ENCODE results near the gene DNAJA4. TPM values are rescaled to one million over a fixed set of nuclear protein-coding genes. Genes with fewer than 3 reads are reported as not detected.

DNAJA4 gene
- total RNA-seq = 4.7 and 16.4 TPM in 2 replicates

DNA sequence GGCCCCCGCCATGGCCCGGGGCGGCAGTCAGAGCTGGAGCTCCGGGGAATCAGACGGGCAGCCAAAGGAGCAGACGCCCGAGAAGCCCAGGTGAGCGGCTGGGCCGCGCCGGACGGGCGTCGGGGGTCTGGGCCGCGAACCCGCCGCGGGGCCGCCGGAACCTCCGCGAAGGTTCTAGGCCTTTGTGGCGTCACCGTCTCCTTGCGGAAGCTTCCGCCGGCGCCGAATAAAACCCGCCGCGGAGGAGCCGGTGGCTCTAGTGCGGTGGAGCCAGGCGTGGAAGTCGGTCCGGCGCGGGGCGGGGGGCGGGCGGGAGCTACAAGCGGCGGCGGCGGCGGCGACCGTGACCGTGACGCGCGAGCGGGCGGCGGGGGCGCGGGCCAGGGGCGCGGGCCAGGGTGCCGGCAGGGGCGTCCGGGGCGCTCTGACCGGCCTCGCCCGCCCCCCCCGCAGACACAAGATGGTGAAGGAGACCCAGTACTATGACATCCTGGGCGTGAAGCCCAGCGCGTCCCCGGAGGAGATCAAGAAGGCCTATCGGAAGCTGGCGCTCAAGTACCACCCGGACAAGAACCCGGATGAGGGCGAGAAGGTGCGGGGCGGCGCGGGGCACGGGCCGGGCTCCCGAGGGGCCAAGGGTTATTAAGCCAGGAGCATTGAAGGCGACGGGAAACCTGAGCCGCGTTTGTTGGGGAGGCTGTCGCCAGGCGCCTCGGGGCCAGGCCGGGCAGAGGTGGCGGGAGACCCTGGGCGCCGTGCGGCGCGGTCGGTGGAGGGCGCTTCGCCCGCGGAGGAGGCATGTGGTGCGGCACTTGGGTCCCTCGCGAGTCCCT is at the start of gene DNAJA4:
DNAJA4 (plus strand) TSS at position 259 of the 833 bp plus-strand sequence; CDS start at position 461, 202 bp downstream.
- DNase-seq (ENCODE audit: low read depth, low spot score) = no peak

DNA sequence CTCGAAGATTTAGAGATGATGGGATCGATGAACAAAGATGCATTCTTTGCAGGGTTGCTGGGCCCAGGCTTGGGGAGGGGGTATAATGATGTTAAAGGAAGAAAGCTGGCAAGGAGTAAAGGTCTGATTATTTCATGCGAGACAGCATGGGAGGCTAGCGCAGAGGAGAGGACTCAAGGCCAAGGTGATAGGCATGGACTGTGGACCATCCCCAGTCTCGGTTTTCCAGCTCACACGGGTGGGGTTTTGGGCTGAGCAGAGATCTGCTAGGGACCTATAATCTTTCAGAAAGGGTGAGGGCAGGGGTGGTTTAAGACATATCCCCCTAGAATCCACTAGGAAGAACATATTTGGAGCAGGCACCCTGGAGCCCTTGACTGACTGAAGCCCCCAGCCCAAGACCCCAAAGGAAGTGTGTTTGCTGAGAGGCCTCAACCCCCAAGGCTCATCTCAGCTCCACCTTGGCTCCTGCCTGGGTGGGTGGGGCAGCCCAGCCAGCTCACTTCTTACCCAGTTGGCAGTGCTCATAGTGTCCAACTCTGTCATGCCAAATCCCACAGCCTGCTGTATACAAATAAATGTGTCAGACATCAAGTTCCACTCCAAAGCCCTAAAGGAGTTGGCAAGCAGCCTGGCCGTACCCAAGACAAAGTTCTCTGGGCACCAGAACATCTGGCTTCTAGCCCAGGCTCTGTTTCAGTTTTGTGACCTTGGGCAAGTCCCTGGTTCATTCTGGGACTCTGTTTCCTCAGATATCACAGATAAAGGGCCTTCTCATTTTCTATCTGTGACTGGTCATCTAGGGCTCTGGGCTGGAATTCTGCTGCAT is 47.9 kb upstream of the DNAJA4 start:
- DNase-seq (ENCODE audit: low read depth, low spot score) = no peak

DNA sequence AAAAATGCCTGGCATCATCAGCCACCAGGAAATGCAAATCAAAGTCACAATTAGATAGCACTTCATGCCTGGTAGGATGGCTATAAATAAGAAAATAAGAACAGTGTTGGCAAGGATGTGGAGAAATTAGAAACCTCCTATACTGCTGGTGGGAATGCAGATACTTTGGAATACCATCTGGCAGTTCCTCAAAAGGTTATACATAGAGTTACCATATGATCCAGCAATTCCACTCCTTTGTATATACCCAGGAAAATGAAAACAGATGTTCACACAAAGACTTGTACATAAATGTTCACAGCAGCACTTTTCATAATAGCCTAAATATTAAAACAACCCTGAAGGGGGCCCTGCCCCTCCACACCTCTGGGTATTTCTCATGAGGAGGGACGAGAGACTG is 43.6 kb upstream of the DNAJA4 start:
- no peak for DNase-seq (ENCODE audit: low read depth, low spot score)

DNA sequence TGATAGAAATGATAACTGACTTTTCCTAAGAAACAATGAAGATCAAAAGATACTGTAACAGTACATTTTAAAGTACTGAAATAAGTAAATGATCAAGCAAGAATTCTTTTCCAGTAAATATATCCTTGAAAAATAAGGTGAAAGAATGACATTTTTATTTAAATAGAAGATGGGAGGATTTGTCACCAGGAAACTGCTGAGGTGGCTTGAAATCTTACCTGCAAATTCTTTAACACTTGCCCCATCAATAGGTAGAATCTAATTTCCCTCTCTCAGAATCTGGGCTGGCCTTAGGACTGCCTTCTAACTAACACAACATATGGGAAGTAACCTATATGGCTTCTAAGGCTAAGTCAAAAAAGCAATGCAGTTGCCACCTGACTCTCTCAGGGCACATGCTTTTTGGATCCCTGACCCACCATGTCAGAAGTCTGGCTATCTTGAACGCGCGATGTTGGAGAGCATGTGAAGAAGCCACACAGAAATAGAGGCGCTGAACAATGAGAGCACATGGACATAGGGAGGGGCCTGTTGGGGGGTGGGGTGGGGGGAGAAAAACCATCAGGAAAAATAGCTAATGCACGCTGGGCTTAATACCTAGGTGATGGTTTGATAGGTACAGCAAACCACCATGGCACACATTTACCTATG is 41.5 kb upstream of the DNAJA4 start:
- no peak for DNase-seq (ENCODE audit: low read depth, low spot score)

DNA sequence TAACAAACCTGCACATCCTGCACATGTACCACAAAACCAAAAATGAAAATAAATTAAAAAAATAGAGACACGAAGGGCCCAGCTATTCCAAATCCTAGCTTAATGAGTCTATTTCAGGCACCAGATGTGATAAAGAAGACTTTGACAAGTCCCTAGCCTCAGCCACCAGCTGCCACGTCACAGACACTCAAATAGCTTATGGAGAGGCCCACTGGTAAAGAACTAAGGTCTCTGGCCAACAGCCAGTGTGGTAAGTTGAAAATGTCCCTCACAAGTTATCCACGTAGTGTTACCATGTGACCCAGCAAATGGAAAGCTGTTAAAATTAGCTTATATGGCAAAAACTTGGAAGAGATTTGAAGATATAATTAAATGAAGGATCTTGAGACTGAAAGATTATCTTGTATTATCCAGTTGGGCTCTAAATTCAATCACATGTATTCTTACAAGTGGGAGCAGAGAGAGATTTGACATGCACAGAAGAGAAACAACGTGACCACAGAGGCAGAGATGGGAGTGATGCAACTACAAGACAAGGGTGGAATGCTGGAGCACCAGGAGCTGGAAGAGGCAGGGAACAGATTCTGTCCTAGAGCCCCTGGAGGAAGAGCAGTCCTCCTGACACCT is 40.9 kb upstream of the DNAJA4 start:
- no peak for DNase-seq (ENCODE audit: low read depth, low spot score)

DNA sequence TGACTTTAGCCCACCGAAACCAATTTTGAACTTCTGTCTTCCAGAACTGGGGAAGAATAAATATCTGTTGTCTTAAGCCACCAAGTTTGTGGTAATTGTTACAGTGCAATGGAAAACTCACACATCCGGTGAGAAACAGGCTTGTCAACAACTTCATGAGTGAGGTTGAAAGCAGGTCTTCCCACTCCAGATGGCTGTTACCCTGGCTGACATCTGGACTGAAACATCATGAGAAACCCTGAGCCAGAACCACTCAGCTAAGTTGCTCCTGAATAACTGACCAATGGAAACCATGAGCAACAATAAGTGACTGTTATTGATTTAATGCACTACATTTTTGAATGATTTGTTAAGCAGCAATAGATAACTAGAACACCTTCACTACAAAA is 40.3 kb upstream of the DNAJA4 start:
- no peak for DNase-seq (ENCODE audit: low read depth, low spot score)

DNA sequence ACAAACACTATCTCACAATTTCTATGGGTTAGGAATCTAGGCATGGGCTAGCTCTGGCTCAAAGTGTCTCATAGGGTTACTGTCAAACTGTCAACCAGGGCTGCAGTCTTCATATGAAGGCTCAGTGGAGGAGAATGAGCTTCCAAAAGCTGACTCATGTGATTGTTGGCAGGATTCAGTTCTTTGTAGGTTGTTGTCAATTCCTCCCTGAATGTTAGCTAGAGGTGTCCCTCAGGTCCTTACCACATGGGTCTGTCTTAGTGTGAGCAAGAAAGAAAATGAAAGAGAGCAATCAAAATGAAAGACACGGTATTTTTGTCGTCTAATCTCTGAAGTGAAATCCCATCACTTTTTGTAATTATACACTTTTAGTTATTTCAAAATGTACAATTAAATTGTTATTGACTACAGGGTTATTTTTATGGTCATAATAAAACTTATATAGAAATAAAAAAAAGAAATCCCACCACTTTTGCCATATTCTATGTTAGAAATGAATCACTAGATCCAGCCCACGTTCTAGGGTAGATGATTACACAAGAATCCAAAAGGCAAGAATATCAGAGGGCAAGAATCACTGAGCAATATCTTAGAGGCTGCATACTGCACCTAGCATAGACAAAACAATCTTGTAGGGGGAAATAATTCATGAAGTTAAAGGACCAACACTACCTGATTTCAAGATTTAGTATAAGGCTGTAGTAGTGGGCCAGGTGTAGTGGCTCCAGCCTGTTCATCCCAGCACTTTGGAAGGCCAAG is 38.4 kb upstream of the DNAJA4 start:
- DNase-seq (ENCODE audit: low read depth, low spot score) = no peak

DNA sequence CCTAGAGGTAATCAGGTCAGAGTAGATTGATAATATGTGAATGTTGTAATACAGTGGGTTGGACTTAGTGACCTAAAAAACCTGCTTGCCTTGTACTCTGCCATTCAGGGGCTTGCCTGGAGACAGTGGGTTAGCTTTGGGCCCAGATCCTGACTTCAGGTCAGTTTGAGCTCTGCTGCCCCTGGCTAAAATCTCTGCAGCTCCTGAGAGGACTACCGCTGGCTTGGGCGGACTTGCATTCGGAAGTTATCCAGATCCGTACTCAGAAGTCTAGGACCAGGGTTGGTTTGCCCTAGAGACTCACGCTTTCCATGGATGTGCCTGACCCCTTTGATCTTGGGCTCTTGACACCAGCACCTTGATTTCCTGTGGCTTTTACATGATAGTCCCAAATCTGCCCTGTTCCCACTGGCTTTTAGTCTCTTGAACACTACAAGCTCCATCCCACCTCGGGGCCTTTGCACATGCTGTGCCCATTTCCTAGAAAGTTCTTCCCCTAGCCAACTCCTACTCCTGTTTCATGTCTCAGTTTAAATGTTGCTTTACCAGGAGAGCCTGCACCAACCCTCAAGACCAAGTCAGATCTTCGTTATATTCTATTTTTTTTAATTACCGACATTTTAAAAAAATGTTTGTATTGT is 35.9 kb upstream of the DNAJA4 start:
- DNase-seq (ENCODE audit: low read depth, low spot score) = no peak

DNA sequence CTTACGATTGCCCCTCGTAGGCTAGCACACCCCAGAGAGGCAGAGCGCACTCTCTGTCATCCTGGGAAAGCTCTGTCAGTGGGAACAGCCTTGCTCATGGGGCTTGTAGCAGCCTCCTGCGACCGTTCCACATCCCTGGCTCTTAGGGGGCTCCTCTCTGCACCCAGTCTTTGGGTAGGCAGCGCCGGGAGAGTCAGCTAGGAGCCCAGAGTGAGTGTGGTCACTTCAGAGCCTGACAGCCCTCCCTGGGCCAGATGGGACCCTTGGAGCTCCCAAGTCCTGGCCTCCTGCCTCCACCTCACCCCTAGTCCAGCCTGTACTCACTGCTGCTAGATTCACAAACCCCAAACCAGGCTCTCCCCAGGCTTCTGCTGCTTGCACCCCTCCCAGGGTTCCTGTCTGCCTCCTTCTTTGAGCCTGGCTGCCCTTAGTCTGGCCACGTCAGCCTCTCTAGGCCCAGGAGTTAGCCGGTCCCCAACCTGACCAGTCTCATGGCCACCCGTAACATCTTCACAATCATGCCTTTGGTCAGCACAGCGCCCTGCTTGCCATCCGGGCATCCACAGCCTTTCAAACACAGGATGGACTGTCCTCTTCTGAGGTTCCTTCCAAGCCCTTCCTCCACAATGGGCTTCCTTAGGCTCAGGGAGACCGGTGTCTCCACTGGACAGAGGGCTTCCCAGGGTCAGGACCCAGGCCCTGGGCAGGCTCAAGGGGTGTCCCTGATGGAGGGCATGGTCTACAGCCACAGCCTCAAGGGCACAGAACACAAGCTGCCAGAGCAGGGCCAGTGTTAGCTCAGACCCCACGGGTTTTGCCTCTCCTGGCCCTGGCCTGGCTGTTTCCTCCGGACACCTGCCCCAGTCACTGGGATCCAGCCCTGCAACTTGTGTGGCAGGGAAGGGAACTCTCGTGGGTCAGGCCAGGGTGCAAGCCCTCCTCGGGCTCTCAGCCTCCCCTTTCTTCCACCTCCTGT is 34.6 kb upstream of the DNAJA4 start:
- no peak for DNase-seq (ENCODE audit: low read depth, low spot score)

DNA sequence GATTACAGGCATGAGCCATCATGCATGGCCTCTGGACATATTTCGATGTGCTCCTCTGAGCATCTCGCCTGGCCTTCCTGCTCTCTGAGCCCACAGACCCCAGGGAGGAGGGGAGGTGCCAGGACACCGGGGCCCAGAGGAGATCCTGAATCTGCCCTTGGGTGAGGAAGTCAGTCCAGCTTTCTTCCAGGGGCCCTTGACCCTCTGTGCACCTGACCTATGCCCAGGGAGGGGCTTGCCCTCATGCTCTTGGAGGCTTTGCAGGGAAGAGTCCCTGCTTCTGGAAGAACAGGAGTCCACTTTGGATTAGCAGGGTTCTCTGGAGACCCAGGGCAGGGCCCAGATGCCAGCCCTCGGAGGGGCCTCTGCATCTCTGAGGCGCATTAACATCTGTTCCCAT is 31.4 kb upstream of the DNAJA4 start:
- DNase-seq (ENCODE audit: low read depth, low spot score) = no peak

DNA sequence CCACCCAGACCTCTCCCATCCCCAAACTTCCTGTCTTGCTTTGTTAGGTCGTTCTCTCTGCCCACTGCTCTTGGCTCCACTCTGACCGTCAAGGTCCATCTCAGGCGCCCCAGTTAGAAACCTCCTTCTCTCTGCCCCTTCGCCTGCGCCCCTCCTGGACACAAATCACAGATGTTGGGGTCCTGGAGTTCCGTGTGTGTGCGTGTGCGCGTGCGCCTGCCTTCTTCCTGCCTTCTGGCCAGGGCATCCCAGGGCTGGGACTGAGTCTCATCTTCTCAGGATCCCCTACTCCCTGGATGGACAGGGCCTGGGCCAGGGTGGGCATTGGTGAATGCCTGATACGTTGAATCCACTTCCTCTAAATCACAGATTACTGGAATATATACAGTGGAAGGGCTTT is 30.9 kb upstream of the DNAJA4 start:
- no peak for DNase-seq (ENCODE audit: low read depth, low spot score)

DNA sequence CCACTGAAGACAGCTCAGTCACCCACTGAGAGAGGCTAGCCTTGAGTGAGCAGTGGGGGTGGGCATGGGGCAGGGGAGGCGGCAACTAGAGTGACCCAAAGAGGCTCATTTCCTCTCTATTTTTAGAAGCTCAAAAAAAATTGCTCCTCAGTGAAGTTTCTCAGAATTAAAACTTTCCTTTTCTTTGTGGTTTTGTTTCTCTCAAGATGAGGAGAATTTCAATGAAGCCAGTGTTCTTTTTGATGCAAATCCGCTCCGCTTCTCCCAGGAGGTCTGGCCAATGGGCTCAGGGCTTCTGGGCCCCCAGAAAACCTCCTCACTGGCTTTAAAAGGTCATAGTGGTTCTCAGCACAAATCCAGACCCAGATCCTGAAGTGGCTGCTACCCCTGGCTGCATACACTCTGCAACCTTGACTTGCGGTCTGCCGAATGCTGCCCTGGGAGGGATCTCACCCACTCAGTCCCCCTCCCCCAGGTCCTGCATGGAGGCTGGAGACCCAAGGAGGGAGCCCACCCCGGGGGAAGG is 29.8 kb upstream of the DNAJA4 start, which contains the start of gene ACSBG1:
ACSBG1 (minus strand) TSS at position 51 of the 526 bp plus-strand sequence. CDS start 64 bp downstream, outside the sequence.
- no peak for DNase-seq (ENCODE audit: low read depth, low spot score)

DNA sequence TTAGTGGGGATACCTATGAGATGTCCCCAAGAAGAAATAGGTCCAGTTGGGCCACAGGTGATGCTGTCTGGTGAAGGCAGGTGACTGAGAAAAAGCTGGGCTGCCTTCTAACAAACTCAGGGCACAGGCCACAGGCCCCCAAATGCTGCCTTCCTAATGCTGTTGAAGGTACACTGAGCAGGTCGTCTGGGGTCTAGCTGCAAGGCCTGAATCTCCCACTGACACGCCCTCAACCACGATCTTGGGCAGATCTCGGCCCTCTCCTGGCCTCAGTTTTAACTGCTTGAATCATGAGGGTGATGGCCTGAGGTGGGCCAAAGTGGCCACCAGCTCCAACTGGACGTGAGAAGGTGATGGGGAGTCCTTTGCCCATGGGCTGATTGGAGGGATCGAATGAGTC is 27.9 kb upstream of the DNAJA4 start:
- DNase-seq (ENCODE audit: low read depth, low spot score) = no peak

DNA sequence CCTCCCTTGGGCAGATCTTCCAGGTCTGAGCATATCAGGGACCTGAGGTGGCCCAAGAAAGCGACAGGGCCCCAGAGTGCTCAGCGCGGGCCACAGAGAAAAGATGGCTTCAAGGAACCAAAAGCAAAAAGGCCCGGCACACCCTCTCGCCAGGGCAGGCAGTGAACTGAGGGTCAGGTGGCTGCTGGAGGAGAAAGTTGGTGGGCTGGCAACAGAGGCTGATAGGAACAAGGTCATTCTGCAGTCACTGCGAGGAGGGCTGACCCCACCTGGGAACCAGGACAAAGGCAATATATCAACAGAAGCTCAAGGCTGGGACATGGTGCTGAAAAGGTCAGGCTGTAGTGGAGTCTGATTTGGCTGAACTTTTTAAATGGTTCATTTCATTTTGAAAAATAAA is 27.2 kb upstream of the DNAJA4 start:
- DNase-seq (ENCODE audit: low read depth, low spot score) = no peak

DNA sequence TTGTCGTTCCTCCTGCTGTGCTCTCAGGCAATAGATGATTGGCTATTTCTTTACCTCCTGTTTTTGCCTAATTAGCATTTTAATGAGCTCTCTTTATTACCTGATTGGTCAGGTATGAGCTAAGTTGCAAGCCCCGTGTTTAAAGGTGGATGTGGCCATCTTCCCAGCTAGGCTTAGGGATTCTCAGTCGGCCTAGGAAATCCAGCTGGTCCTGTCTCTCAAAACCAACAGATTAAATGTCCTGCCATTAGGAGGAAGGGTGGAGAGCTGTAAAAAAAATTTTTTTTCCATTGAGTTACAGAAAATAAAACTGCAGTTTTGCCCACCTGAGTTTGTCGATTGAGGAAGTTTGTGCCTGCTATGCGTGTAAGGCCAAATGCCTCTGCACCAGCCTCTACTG is 24.6 kb upstream of the DNAJA4 start:
- no peak for DNase-seq (ENCODE audit: low read depth, low spot score)

DNA sequence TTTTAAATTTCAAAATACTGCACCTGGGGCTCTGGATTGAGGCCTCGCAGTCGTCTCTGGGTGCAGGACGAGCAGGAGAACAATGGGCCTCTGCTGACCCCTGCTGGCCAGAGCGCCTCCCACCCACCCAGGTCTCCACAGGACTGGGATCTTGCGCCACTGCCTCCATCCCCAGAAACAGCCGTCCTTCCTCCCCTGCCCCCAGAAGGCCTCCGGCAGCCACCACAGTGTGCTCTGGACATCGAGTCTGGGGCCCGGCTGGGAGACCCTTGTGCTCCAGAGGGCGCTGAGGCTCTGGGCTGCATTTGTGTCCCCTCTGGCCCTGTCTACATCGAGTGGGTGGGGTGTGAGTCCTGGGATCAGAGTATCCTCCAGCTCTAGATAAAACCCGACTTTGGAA is 23.3 kb upstream of the DNAJA4 start:
- DNase-seq (ENCODE audit: low read depth, low spot score) = no peak

DNA sequence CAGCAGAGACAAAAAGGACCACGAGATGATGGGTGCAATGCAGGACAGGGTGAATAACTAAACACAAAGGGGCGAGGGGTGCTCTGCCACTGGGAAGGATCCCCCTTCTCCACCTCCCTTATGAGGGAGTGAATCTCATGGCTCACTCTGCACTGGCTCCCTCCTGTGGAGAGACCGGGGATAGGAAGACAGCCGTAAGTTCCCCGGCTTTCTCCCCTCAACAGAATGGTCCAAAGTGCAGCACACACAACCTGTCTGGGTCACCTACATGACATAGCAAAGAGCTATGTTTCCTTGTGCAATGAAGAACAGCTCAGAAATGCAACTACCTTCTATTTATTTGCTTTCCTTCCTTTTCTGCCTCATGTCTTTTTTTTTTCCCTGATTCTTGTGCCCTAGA is 22.2 kb upstream of the DNAJA4 start:
- DNase-seq (ENCODE audit: low read depth, low spot score) = no peak

DNA sequence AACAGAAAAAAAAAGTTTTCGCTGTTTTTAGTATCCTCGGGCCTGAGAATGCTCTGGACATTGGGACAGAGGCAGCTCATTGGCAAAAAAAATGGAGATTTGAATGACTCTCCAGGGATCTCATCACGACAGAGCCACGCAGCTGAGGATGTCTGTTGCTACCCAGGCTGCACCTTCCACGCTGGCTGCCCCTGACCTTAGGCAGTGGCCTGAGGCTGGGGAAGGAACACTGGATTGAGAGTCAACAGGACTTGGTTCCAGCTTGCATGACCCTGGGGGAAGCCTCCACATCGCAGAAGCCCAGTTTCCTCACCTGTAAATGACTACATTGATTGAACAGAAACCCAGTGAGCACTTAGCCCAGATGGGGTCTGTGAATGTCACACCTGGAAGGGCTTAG is 21.3 kb upstream of the DNAJA4 start:
- DNase-seq (ENCODE audit: low read depth, low spot score) = no peak

DNA sequence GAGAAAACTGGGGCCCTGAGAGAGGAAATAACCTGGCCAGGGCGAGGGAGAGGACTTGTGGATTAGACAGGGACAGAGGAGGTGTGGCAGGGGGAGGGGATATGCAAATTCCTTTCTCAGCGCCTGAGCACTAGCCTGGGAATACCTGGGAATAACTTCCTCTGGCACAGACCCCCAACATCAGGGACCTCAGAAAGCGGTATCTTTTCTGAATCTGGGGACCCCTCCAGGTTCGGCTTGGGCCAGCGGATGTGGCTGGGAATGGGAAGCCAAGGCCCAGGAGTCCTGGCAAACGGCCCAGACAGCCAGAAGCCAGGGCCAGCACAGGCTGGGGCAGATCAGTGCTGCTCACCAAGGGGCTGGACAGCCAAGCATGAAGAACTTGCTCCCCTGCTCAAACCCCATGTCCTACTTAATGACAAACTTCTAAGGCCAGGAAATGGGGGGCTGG is 20.8 kb upstream of the DNAJA4 start:
- DNase-seq (ENCODE audit: low read depth, low spot score) = no peak
